GM18867 (cell line): ENCODE data around the gene AGAP4.
"Not testable (repeated sequence)": the region's sequence is repeated elsewhere in the genome, so short reads cannot be mapped to it uniquely, and the experiment has no call there.

ENCODE experiments used
- ATAC-seq: cut with Tn5 transposase; IDR thresholded peaks from one replicate; pipeline ENCODE4 v1.9.1; 2021; ENCODE audit warnings: mild to moderate bottlenecking, moderate library complexity; ENCODE audit not compliant: unreplicated experiment

AGAP4 gene

DNA sequence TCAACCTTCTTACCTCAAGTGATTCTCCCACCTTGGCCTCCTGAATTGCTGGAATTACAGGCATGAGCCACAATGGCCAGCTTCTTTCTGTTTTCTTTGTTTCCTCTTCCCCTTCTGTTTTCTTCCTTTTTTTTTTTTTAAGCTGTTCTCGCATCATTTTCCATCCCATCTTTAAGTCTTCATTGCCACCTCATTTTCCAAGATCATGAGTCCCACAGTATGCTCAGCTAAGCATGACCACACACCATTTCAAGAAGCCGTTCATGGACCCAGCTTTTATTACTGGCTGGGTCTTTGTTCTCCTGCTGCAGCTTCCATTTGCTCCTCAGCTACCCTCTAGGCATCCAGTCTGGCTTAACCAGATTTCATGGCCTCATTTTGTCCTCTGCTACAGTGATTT lies 52.5 kb downstream of the AGAP4 start:
- ATAC-seq = not testable (repeated sequence)

DNA sequence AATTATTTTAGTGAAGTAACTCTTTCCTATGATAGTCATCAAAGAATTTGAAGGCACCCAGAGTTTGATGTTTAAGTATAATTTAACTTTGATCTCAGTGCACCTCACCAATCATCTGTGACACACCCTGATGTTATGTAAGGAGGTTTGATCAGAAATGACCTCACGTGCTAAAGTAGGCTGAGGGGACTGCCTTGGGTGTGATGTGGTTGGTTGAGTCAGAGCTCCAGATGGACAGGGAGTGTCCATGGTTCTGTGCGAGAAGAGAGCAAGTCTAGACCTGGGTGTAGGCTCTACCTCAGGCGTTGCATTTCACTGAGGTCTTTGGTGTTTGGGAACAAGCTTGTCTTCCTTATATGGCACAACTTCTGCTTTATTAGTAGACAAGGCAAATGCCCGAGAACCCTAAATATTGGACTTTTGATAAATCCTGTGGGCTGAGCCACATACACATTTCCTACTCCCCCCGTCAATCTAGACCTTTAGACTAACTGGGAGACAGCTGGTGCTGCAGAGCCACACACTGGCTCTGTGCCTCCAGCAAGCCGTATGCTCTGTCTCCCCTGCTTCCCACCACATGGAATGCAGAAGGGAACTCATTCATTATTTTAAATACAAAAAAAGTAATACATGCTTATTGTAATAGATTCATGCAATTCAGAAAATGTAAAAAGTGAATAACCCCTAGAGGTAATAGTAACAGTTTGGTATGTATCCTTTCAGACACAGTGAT lies 56.4 kb downstream of the AGAP4 start:
- ATAC-seq = not testable (repeated sequence)

DNA sequence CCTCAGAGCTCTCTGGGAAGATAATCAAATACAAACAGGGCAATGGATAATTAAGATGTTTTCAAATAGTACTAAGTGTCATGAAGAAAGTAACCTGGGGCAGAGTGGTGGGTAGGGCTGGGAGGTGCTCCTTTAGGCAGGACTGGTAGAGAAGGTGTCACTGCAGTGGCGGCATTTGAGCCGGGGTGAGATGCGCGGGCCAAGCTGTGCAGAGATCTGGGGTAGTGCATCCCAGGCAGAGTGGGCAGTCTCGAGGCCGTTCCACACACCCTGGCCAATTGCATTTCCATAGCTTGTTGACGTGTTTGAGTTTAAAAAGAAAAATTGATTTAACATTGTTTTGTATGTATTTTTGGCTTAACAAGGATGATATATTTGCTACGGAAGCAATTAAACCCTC lies 57.3 kb downstream of the AGAP4 start:
- ATAC-seq = not testable (repeated sequence)

DNA sequence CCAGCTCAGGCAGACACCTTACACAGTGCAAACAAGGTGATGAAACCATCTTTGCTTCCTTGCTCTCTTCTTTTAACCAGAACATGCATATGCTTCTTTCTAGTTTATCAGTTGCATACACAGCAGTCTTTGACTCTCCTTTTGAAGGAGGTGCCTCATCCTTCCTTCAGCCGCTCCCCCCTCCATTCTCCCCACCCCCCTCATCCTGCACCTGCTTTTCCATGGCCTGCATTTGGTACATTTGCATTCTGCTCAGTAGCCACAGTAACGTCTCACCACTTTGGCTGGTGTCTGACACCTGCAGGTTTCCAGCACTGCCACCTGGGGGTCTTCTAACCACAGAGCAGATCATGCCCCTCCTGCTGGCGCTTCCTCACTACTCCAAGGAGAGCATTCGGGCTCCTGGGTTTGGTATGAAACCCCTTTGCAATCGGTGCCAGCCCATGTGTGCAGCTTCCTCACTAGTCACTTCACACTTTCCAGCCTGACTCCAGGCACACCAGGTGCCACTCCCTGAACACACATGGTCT lies 60.0 kb downstream of the AGAP4 start:
- ATAC-seq = not testable (repeated sequence)

DNA sequence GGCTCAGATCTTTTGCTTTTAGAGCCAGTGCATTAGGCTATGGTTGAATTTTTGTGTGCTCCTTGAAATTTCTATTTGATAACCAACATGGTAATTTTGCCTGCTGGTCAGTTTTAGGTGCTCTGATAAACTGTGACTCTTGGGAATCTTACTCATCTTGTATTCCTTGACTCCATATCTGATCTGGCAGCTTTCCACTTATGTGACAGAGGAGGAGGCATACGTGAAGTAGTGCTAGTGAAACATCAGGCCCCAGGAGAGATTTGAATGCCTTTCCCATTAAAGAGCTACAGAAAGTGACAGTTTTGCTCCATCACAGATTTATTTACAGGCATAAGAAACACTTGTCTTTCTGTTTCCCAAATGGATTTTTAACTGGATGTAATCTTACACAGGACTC lies 61.1 kb downstream of the AGAP4 start:
- ATAC-seq = not testable (repeated sequence)
